GM12878 (cell line): Measurements from ENCODE around the gene FAM193B. TPM values are rescaled to one million over a fixed set of nuclear protein-coding genes. Genes with fewer than 3 reads are reported as not detected.

Experiments used
- ATAC-seq: fragments of 200-7000 bp; cut with Tn5 transposase; 3 replicates; pipeline ENCODE4 v1.9.1; 2020; ENCODE audit warnings: mild to moderate bottlenecking, moderate library complexity
- BruUV-seq: library from RNA; stranded (reverse); fragments of 400-500 nt; replicated peaks from 2 replicates; lab custom pipeline; 2021; lab: Mats Ljungman, UMichigan
- CTCF ChIA-PET: fragments of 300-600 bp; sonication (Branson Sonifier 250); formaldehyde crosslinking; extraction: SDS; loops from one replicate; lab custom pipeline; 2021; ENCODE audit warnings: inconsistent platforms; lab: Yijun Ruan, JAX
- POLR2A ChIA-PET: fragments of 350-600 bp; formaldehyde crosslinking; extraction: SDS; loops from one replicate; lab custom pipeline; 2021; ENCODE audit warnings: inconsistent platforms; lab: Charles Lee
- RAD21 ChIA-PET: fragments of 300-600 bp; sonication (Branson Sonifier 250); formaldehyde crosslinking; loops from one replicate; lab custom pipeline; 2023; ENCODE audit warnings: antibody characterized with exemption; ENCODE audit not compliant: unreplicated experiment; lab: Charles Lee
- SMC1A ChIA-PET: fragments of 300-600 bp; sonication (Branson Sonifier 250); formaldehyde crosslinking; loops from one replicate; lab custom pipeline; 2023; ENCODE audit not compliant: unreplicated experiment, uncharacterized antibody; lab: Charles Lee
- DNase-seq: peaks from one replicate; pipeline ENCODE4 v3.0.0-alpha.2; 2011; ENCODE audit warnings: low read depth, low spot score
- FAIRE-seq: peaks from 3 replicates; lab custom pipeline; 2011; peaks lifted over from hg19 to GRCh38; lab: Jason Lieb, UNC
- H2AFZ ChIP-seq: 2 replicates; pipeline ENCODE4 v1.6.0; 2011; ENCODE audit warnings: low read depth, low read length, control low read depth; ENCODE audit not compliant: control insufficient read depth
- H3K27ac ChIP-seq: 2 replicates; pipeline ENCODE4 v1.5.1; 2011; ENCODE audit warnings: control low read depth; ENCODE audit not compliant: control insufficient read depth, insufficient read depth
- H3K27me3 ChIP-seq, 2 experiments: replicated peaks in 1 of 2; 2 replicates each; pipeline versions ENCODE4 v1.6.0 to v1.6.1; 2011; ENCODE audit warnings: low read length in 1 of 2; ENCODE audit not compliant: control insufficient read depth in 2 of 2, insufficient read depth in 2 of 2
- H3K36me3 ChIP-seq, 2 experiments: 2 replicates each; pipeline ENCODE4 v1.5.1; 2011; ENCODE audit warnings: low read length in 1 of 2; ENCODE audit not compliant: control insufficient read depth in 2 of 2, insufficient read depth in 2 of 2
- H3K4me1 ChIP-seq: 2 replicates; pipeline ENCODE4 v1.6.1; 2011; ENCODE audit warnings: mild to moderate bottlenecking, low read length, moderate library complexity, mixed read lengths; ENCODE audit not compliant: control insufficient read depth, insufficient read depth
- H3K4me2 ChIP-seq: 2 replicates; pipeline ENCODE4 v1.6.0; 2011; ENCODE audit warnings: control low read depth; ENCODE audit not compliant: control insufficient read depth, insufficient read depth
- H3K4me3 ChIP-seq: fragments of 200-600 bp; sonication (generic); 2 replicates; pipeline ENCODE4 v1.5.1; 2016
- H3K79me2 ChIP-seq: 2 replicates; pipeline ENCODE4 v1.6.0; 2011; ENCODE audit warnings: low read length; ENCODE audit not compliant: control insufficient read depth, insufficient read depth
- H3K9ac ChIP-seq: 2 replicates; pipeline ENCODE4 v1.8.0; 2011; ENCODE audit warnings: low read length, control low read depth, mixed read lengths; ENCODE audit not compliant: control insufficient read depth, insufficient read depth
- H3K9me3 ChIP-seq: replicated peaks from 3 replicates; pipeline ENCODE4 v1.5.1; 2011; ENCODE audit warnings: mild to moderate bottlenecking, low read length; ENCODE audit not compliant: control insufficient read depth, insufficient read depth
- H4K20me1 ChIP-seq: 2 replicates; pipeline ENCODE4 v1.6.0; 2011; ENCODE audit not compliant: control insufficient read depth, insufficient read depth
- CREB1 ChIP-seq: IDR thresholded peaks from 2 replicates; pipeline ENCODE4 v1.6.1; 2012; ENCODE audit warnings: low read depth, mild to moderate bottlenecking, inconsistent platforms
- CUX1 ChIP-seq: IDR thresholded peaks from 2 replicates; pipeline ENCODE4 v1.6.1; 2012; ENCODE audit warnings: improper control_type of control experiment, low read depth, low read length; ENCODE audit not compliant: insufficient replicate concordance
- MEF2A ChIP-seq: IDR thresholded peaks from 2 replicates; pipeline ENCODE4 v1.6.1; 2011; ENCODE audit warnings: low read depth, mild to moderate bottlenecking, low read length, moderate library complexity; ENCODE audit not compliant: insufficient read depth
- NR2C1 ChIP-seq: fragments of 450-650 bp; IDR thresholded peaks from 2 replicates; pipeline ENCODE4 v1.6.1; 2017; ENCODE audit warnings: antibody characterized with exemption, mild to moderate bottlenecking, moderate library complexity
- POLR2AphosphoS2 ChIP-seq: IDR thresholded peaks from 2 replicates; pipeline ENCODE4 v1.6.1; 2011; ENCODE audit warnings: low read depth, mild to moderate bottlenecking, low read length, improper control_type of control experiment, moderate library complexity
- RB1 ChIP-seq: fragments of 450-650 bp; formaldehyde crosslinking; IDR thresholded peaks from 2 replicates; pipeline ENCODE4 v1.6.1; 2017; ENCODE audit warnings: mild to moderate bottlenecking, borderline replicate concordance
- YBX1 ChIP-seq: fragments of 450-650 bp; IDR thresholded peaks from 2 replicates; pipeline ENCODE4 v1.6.1; 2016; ENCODE audit warnings: antibody characterized with exemption
- ZNF274 ChIP-seq: IDR thresholded peaks from one replicate; pipeline ENCODE4 v1.8.0; 2011; ENCODE audit not compliant: insufficient read length, insufficient read depth
- WGBS: methylation state at CpG from one replicate; pipeline ENCODE4 v1.1.6; 2016; ENCODE audit warnings: low lambda C conversion rate; ENCODE audit not compliant: insufficient replicate concordance, insufficient coverage; ENCODE audit errors: missing lambda C conversion rate; 5-methylcytosine and 5-hydroxymethylcytosine counted together
- in situ Hi-C: fragments of 300-500 bp; cut with MboI; formaldehyde crosslinking; loops from 9 replicates; pipeline ENCODE4 v1.14.3; 2018; ENCODE audit warnings: mixed read lengths
- intact Hi-C: fragments of 100-400 bp; cut with micrococcal nuclease; formaldehyde crosslinking; loops from one replicate; pipeline ENCODE4 v1.14.2; 2022; ENCODE audit not compliant: unreplicated experiment
- polyA plus RNA-seq, 11 experiments: library from polyadenylated mRNA; depleted of rRNA in 4 of 11; unstranded in 6 of 11; stranded (reverse) in 5 of 11; fragments of >200 nt; fragmentation: Nextera tagmentation in 4 of 11; fragmentation: Illumina TruSeq in 1 of 11; extraction: Ambion mirVana in 4 of 11; extraction: Trizol in 1 of 11; gene quantifications; 1 replicate in 1 of 11; 2 replicates in 10 of 11; pipeline versions ENCODE4 v1.2.1 to v1.2.3, GENCODE V29; 2011 to 2016; ENCODE audit warnings: inconsistent platforms in 2 of 11, missing spikeins in 2 of 11, low read depth in 1 of 11
- total RNA-seq, 4 experiments: library from RNA; depleted of rRNA in 3 of 4; stranded (reverse); fragments of >200 nt in 3 of 4; fragmentation: Illumina TruSeq in 1 of 4; extraction: Trizol in 1 of 4; gene quantifications; 2 replicates each; pipeline versions ENCODE4 v1.2.1 to v1.2.3, GENCODE V29; 2013 to 2021

FAM193B gene
- total and polyA plus RNA-seq, 10 of the 15 experiments (the other 5 are each of a cell fraction or from before 2014, with no cell fraction given), result 3.3 to 47.0 (median 25.1) TPM

- 76% methylated on average over 4 of the region's 4 CpGs for WGBS
- RAD21 ChIA-PET, result no interaction called here
- CTCF ChIA-PET, result no interaction called here
- Histone ChIP-seq H4K20me1 (no peaks in the 10 kb centered on the region), H2AFZ (no peak overlapping the region), H3K4me3 (no peak overlapping the region), H3K27me3 (no peaks in the 10 kb centered on the region), H3K4me1 (no peaks in the 10 kb centered on the region), H3K9ac (no peak overlapping the region), H3K9me3 (no peaks in the 10 kb centered on the region), H3K36me3 (peaks cover 7 to 14% of the 10 kb centered on the region in 2 experiments; a peak in 3 of 4 replicates), H3K79me2 (no peaks in the 10 kb centered on the region), H3K27ac (no peak overlapping the region), H3K4me2 (no peak overlapping the region)
- ATAC-seq (no peak), FAIRE-seq (no peak), DNase-seq (no peak)
- intact Hi-C loops, result no loop called here
- BruUV-seq, result no TSS peak
- SMC1A ChIA-PET, result no interaction called here
- POLR2A ChIA-PET, result no interaction called here
- in situ Hi-C loops, result no loop called here
- TF ChIP-seq ZNF274 (no peak), YBX1 (no peak), CREB1 (no peak), CUX1 (no peak), RB1 (no peak), POLR2AphosphoS2 (no peak), NR2C1 (no peak), MEF2A (no peak)
Observed at GRCh38 chr5:177526191-177526590, 28.2 kb downstream of the FAM193B start.
